Measurements from ENCODE around the gene EXOSC3. TPM values are rescaled to one million over a fixed set of nuclear protein-coding genes. Genes with fewer than 3 reads are reported as not detected.

Gene EXOSC3
- total and polyA plus RNA-seq, 2 of the 13 experiments (the other 11 are each of a cell fraction or from before 2014, with no cell fraction given) = 17.5 to 68.7 TPM

DNA sequence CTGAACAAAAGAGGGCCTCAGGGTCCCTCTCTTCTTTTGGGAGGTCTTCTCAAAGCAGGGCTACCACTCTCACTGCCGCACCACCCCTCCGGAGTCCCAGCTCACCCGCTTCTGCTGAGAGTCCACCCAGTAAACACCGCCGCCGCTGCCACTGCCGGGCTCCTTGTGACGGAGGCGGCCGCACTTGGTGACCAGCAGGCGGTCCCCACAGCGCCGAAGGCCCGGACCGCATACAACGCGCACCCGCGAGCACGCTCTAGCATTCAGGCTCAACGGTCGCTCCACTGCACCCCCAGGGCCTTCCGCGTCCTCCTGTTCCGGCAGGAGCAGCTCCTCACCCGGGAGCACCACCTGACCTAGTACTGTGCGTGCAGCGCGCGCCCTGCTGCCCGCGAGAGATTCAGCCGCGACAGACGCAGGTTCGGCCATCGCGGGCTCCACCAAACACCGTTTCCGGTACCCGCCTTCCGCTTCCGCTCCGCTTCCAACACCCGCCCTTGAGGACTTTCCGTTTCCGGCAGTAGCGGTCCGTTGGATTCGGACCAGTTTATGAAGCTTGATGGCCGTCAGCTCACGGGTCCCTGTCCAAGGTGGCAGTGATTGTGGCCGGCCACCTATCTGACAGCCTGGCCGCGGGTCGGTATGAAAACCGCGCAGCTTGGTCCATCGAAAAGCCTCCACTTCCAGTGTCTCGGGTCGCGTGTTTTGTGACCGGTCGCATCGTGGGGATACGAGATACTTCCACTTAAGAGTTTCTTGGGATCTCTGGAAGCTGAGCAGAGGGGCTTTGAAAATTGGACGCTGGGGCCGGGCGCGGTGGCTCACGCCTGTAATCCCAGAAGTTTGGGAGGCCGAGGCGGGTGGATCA is at the start of gene EXOSC3 (continued):
- TF ChIP-seq DPF2 (CRISPR knock-in tag; IDR thresholded peaks at IDR 0.05; ENCODE audit: borderline replicate concordance, low read depth) = no peak
- TF ChIP-seq ZNF839 (CRISPR knock-in tag; IDR thresholded peaks at IDR 0.05; ENCODE audit: borderline replicate concordance) = peak; percentile 85; the same call in 1 of the 2 replicates
- peak; percentile 48; the same call in 1 of the 2 replicates for TF ChIP-seq NAIF1 (CRISPR knock-in tag; IDR thresholded peaks at IDR 0.05; ENCODE audit: borderline replicate concordance)
- TF ChIP-seq SAFB2 (CRISPR knock-in tag; IDR thresholded peaks at IDR 0.05; ENCODE audit: borderline replicate concordance, low read depth) = no peak; the same call in 1 of the 2 replicates
- TF ChIP-seq, protein P1, sequence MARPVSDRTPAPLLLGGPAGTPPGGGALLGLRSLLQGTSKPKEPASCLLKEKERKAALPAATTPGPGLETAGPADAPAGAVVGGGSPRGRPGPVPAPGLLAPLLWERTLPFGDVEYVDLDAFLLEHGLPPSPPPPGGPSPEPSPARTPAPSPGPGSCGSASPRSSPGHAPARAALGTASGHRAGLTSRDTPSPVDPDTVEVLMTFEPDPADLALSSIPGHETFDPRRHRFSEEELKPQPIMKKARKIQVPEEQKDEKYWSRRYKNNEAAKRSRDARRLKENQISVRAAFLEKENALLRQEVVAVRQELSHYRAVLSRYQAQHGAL (CRISPR knock-in tag; IDR thresholded peaks at IDR 0.05; ENCODE audit: not compliant biosample characterization) = no peak
- TF ChIP-seq, protein P2, sequence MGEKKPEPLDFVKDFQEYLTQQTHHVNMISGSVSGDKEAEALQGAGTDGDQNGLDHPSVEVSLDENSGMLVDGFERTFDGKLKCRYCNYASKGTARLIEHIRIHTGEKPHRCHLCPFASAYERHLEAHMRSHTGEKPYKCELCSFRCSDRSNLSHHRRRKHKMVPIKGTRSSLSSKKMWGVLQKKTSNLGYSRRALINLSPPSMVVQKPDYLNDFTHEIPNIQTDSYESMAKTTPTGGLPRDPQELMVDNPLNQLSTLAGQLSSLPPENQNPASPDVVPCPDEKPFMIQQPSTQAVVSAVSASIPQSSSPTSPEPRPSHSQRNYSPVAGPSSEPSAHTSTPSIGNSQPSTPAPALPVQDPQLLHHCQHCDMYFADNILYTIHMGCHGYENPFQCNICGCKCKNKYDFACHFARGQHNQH (CRISPR knock-in tag; IDR thresholded peaks at IDR 0.05) = peak; percentile 88
- 0 out of 2 replicates have a peak, but pooled peaks have one; percentile 69 for TF ChIP-seq ZNF589 (CRISPR knock-in tag; conservative IDR thresholded peaks at IDR 0.05)
- TF ChIP-seq AHR (CRISPR knock-in tag; IDR thresholded peaks at IDR 0.05) = peak; percentile 72; the same call in 1 of the 2 replicates
- 0 out of 2 replicates have a peak, but pooled peaks have one; percentile 26 for TF ChIP-seq ZNF468 (CRISPR knock-in tag; IDR thresholded peaks at IDR 0.05)
- peak; percentile 88 for TF ChIP-seq ZNF407 (CRISPR knock-in tag; IDR thresholded peaks at IDR 0.05; ENCODE audit: not compliant biosample characterization)
- TF ChIP-seq REL (CRISPR knock-in tag; conservative IDR thresholded peaks at IDR 0.05) = no peak
- no peak for TF ChIP-seq ZNF10 (CRISPR knock-in tag; IDR thresholded peaks at IDR 0.05; ENCODE audit: borderline replicate concordance, low read depth)
